HEK293 (cell line): ENCODE measurements around the gene THAP7.

Experiments used
- CTCF ChIA-PET: fragments of 350-600 bp; formaldehyde crosslinking; extraction: SDS; loops from one replicate; lab custom pipeline; 2021; ENCODE audit warnings: antibody characterized with exemption; lab: Yijun Ruan, JAX
- POLR2A ChIA-PET: fragments of 300-600 bp; formaldehyde crosslinking; extraction: SDS; loops from one replicate; lab custom pipeline; 2020; ENCODE audit warnings: antibody characterized with exemption, inconsistent platforms; lab: Yijun Ruan, JAX
- H3K27ac ChIP-seq: fragments of 200-500 bp; sonication (Bioruptor generic); 2 replicates; pipeline ENCODE4 v1.5.1; 2014; ENCODE audit warnings: low read depth, low read length, control low read depth, inconsistent platforms; ENCODE audit errors: extremely low read depth
- H3K36me3 ChIP-seq, 2 experiments: fragments of 200-500 bp in 1 of 2; sonication (Bioruptor generic) in 1 of 2; 1 replicate in 1 of 2; 2 replicates in 1 of 2; pipeline ENCODE4 v1.5.1; 2014 to 2017; ENCODE audit warnings: inconsistent platforms in 2 of 2, low read length in 2 of 2; ENCODE audit not compliant: control insufficient read depth in 2 of 2, insufficient read depth in 1 of 2
- H3K4me1 ChIP-seq: fragments of 200-500 bp; sonication (Bioruptor generic); 2 replicates; pipeline ENCODE4 v1.5.1; 2014; ENCODE audit warnings: mild to moderate bottlenecking, low read length, inconsistent platforms; ENCODE audit not compliant: control insufficient read depth, insufficient read depth
- H3K4me3 ChIP-seq: 2 replicates; pipeline ENCODE4 v1.5.1; 2011; ENCODE audit warnings: low read depth, mild to moderate bottlenecking, control low read depth, low read length, moderate library complexity
- H3K9me3 ChIP-seq: fragments of 200-500 bp; sonication (Bioruptor generic); 2 replicates; pipeline ENCODE4 v1.5.1; 2014; ENCODE audit warnings: low read depth, low read length, inconsistent platforms; ENCODE audit not compliant: control insufficient read depth, insufficient read depth
- AEBP2 ChIP-seq: fragments of 450-650 bp; formaldehyde crosslinking; IDR thresholded peaks from 2 replicates; pipeline ENCODE4 v1.5.1; 2016; ENCODE audit warnings: missing biosample characterization, missing genetic modification characterization, borderline replicate concordance
- REST ChIP-seq: fragments of 450-650 bp; formaldehyde crosslinking; IDR thresholded peaks from 2 replicates; pipeline ENCODE4 v1.5.1; 2016; ENCODE audit warnings: missing biosample characterization, missing genetic modification characterization
- SP3 ChIP-seq: fragments of 450-650 bp; formaldehyde crosslinking; IDR thresholded peaks from 2 replicates; pipeline ENCODE4 v1.5.1; 2016; ENCODE audit warnings: missing biosample characterization, missing genetic modification characterization
- WT1 ChIP-seq: fragments of 450-650 bp; formaldehyde crosslinking; IDR thresholded peaks from 2 replicates; pipeline ENCODE4 v1.5.1; 2016; ENCODE audit warnings: missing biosample characterization, missing genetic modification characterization
- ZNF10 ChIP-seq: fragments of 450-650 bp; formaldehyde crosslinking; IDR thresholded peaks from 2 replicates; pipeline ENCODE4 v1.5.1; 2017; ENCODE audit warnings: missing biosample characterization, missing genetic modification characterization
- ZNF138 ChIP-seq: fragments of 450-650 bp; formaldehyde crosslinking; IDR thresholded peaks from 2 replicates; pipeline ENCODE4 v1.5.1; 2016; ENCODE audit warnings: missing biosample characterization, missing genetic modification characterization, borderline replicate concordance
- ZNF155 ChIP-seq: fragments of 450-650 bp; formaldehyde crosslinking; IDR thresholded peaks from 2 replicates; pipeline ENCODE4 v1.5.1; 2016; ENCODE audit warnings: missing biosample characterization, missing genetic modification characterization
- ZNF18 ChIP-seq: fragments of 450-650 bp; formaldehyde crosslinking; IDR thresholded peaks from 2 replicates; pipeline ENCODE4 v1.5.1; 2016; ENCODE audit warnings: missing biosample characterization, missing genetic modification characterization
- ZNF223 ChIP-seq: fragments of 450-650 bp; formaldehyde crosslinking; IDR thresholded peaks from 2 replicates; pipeline ENCODE4 v1.5.1; 2016; ENCODE audit warnings: missing biosample characterization, missing genetic modification characterization
- ZNF239 ChIP-seq: fragments of 450-650 bp; formaldehyde crosslinking; IDR thresholded peaks from 2 replicates; pipeline ENCODE4 v1.5.1; 2016; ENCODE audit warnings: missing biosample characterization, missing genetic modification characterization
- ZNF341 ChIP-seq: fragments of 450-650 bp; formaldehyde crosslinking; IDR thresholded peaks from 2 replicates; pipeline ENCODE4; 2016; ENCODE audit warnings: low read depth, missing biosample characterization, missing genetic modification characterization
- ZNF416 ChIP-seq: fragments of 450-650 bp; formaldehyde crosslinking; IDR thresholded peaks from 2 replicates; pipeline ENCODE4 v1.5.1; 2016; ENCODE audit warnings: missing biosample characterization, missing genetic modification characterization
- ZNF433 ChIP-seq: fragments of 450-650 bp; formaldehyde crosslinking; IDR thresholded peaks from 2 replicates; pipeline ENCODE4 v1.5.1; 2016; ENCODE audit warnings: missing biosample characterization, missing genetic modification characterization, low read depth
- ZNF473 ChIP-seq: fragments of 450-650 bp; formaldehyde crosslinking; IDR thresholded peaks from 2 replicates; pipeline ENCODE4 v1.5.1; 2017; ENCODE audit warnings: missing biosample characterization, missing genetic modification characterization
- ZNF521 ChIP-seq: fragments of 450-650 bp; formaldehyde crosslinking; IDR thresholded peaks from 2 replicates; pipeline ENCODE4 v1.5.1; 2017; ENCODE audit warnings: missing biosample characterization, mild to moderate bottlenecking, missing genetic modification characterization
- ZNF530 ChIP-seq: fragments of 450-650 bp; formaldehyde crosslinking; IDR thresholded peaks from 2 replicates; pipeline ENCODE4 v1.5.1; 2016; ENCODE audit warnings: low read depth, missing biosample characterization, missing genetic modification characterization
- ZNF610 ChIP-seq: fragments of 450-650 bp; formaldehyde crosslinking; IDR thresholded peaks from 2 replicates; pipeline ENCODE4 v1.5.1; 2016; ENCODE audit warnings: missing biosample characterization, missing genetic modification characterization, borderline replicate concordance
- ZNF624 ChIP-seq: fragments of 450-650 bp; formaldehyde crosslinking; IDR thresholded peaks from 2 replicates; pipeline ENCODE4 v1.5.1; 2017; ENCODE audit warnings: missing biosample characterization, missing genetic modification characterization
- ZSCAN30 ChIP-seq: fragments of 450-650 bp; IDR thresholded peaks from 2 replicates; pipeline ENCODE4 v1.5.1; 2018; ENCODE audit warnings: missing biosample characterization, mild to moderate bottlenecking, missing genetic modification characterization, moderate library complexity

The THAP7 gene

GRCh38 chr22:20962491-20962945, 39.4 kb downstream of the THAP7 start:
- Histone ChIP-seq H3K4me3 (no peak overlapping the region), H3K9me3 (no peaks in the 10 kb centered on the region), H3K36me3 (no peaks in the 10 kb centered on the region), H3K4me1 (no peaks in the 10 kb centered on the region), H3K27ac (no peak overlapping the region)
- TF ChIP-seq ZNF341 (tag by site-specific recombination) (no peak), ZNF610 (no peak), ZNF239 (no peak), ZNF138 (tag by site-specific recombination) (no peak), AEBP2 (tag by site-specific recombination) (no peak), ZNF18 (no peak), ZNF473 (tag by site-specific recombination) (no peak), ZNF624 (tag by site-specific recombination) (no peak), SP3 (tag by site-specific recombination) (no peak), WT1 (no peak), REST (tag by site-specific recombination) (no peak), ZSCAN30 (tag by site-specific recombination) (no peak), ZNF155 (tag by site-specific recombination) (no peak)
- CTCF ChIA-PET: interaction anchor here (1.2 to 4.5 kb wide), 7 partner anchors 10 to 141 kb away, joined by 3 to 14 read pairs (median 5); partner anchors contain the start of gene LZTR1
- POLR2A ChIA-PET: no interaction called here

GRCh38 chr22:20960609-20961008, 41.3 kb downstream of the THAP7 start:
- no peaks in the 10 kb centered on the region for H3K9me3 ChIP-seq
- CTCF ChIA-PET: interaction anchor here (0.7 to 4.5 kb wide), 6 partner anchors 16 to 75 kb away, joined by 3 to 14 read pairs (median 4); partner anchors contain the start of gene LZTR1
- TF ChIP-seq ZNF521 (tag by site-specific recombination) (no peak), SP3 (tag by site-specific recombination) (no peak), ZNF10 (tag by site-specific recombination) (no peak), ZNF341 (tag by site-specific recombination) (no peak), ZNF433 (tag by site-specific recombination) (no peak), ZNF223 (tag by site-specific recombination) (no peak), ZNF416 (tag by site-specific recombination) (no peak), ZNF530 (tag by site-specific recombination) (no peak)
- TF ChIP-seq, all 188 proteins: peak for 0
- H3K27ac ChIP-seq: no peak overlapping the region
- H3K4me3 ChIP-seq: no peak overlapping the region
- POLR2A ChIA-PET: interaction anchor here (0.8 kb wide), 1 partner anchor 22 kb away, joined by 3 read pairs; the partner anchor contains the start of gene LZTR1
- H3K4me1 ChIP-seq: no peaks in the 10 kb centered on the region
- H3K36me3 ChIP-seq: no peaks in the 10 kb centered on the region; a peak in 1 of 3 replicates
